Endothelial cell of umbilical vein (primary cell): Measurements from ENCODE around the gene CTNND2. TPM values are rescaled to one million over a fixed set of nuclear protein-coding genes. Genes with fewer than 3 reads are reported as not detected.

Experiments
- BruUV-seq: library from RNA; stranded (reverse); fragments of 400-500 nt; replicated peaks from 2 replicates; lab custom pipeline; 2021; lab: Mats Ljungman, UMichigan
- CTCF ChIA-PET: fragments of 300-600, 350-600 bp; sonication (Branson Sonifier 250); formaldehyde crosslinking; loops from one replicate; lab custom pipeline; 2021; ENCODE audit warnings: antibody characterized with exemption, inconsistent platforms; lab: Charles Lee
- POLR2A ChIA-PET: fragments of 300-600, 350-600 bp; sonication (Branson Sonifier 250); formaldehyde crosslinking; loops from one replicate; lab custom pipeline; 2021; ENCODE audit warnings: antibody characterized with exemption, inconsistent platforms; lab: Charles Lee
- DNase-seq: peaks from one replicate; pipeline ENCODE4 v3.0.0-alpha.2; 2011; ENCODE audit warnings: low read depth, low spot score
- FAIRE-seq: peaks from 2 replicates; lab custom pipeline; 2011; peaks lifted over from hg19 to GRCh38; lab: Jason Lieb, UNC
- H2AFZ ChIP-seq: 2 replicates; pipeline ENCODE4 v1.6.0; 2012; ENCODE audit warnings: low read depth, low read length, control low read depth, inconsistent platforms
- H3K27ac ChIP-seq: 2 replicates; pipeline ENCODE4 v1.5.1; 2011; ENCODE audit warnings: low read depth, mild to moderate bottlenecking, control low read depth, low read length, moderate library complexity; ENCODE audit not compliant: insufficient read depth
- H3K27me3 ChIP-seq, 2 experiments: 2 replicates each; pipeline versions ENCODE4 v1.6.0 to v1.6.1; 2011; ENCODE audit warnings: low read length in 2 of 2, mixed read lengths in 1 of 2; ENCODE audit not compliant: control insufficient read depth in 2 of 2, insufficient read depth in 2 of 2
- H3K36me3 ChIP-seq, 2 experiments: 2 replicates in 1 of 2; 3 replicates in 1 of 2; pipeline ENCODE4 v1.5.1; 2011; ENCODE audit warnings: low read length in 2 of 2, mild to moderate bottlenecking in 1 of 2, moderate library complexity in 1 of 2; ENCODE audit not compliant: control insufficient read depth in 2 of 2, insufficient read depth in 2 of 2; ENCODE audit errors: extremely low read depth in 1 of 2
- H3K4me1 ChIP-seq: 3 replicates; pipeline ENCODE4 v1.5.1; 2011; ENCODE audit warnings: mild to moderate bottlenecking, low read length; ENCODE audit not compliant: control insufficient read depth, insufficient read depth; ENCODE audit errors: extremely low read depth
- H3K4me2 ChIP-seq: 2 replicates; pipeline ENCODE4 v1.6.1; 2011; ENCODE audit warnings: low read length, control low read depth, mixed read lengths; ENCODE audit not compliant: insufficient read depth
- H3K4me3 ChIP-seq, 3 experiments: fragments of 200-600 bp in 1 of 3; sonication (generic), shearing (Covaris generic) in 1 of 3; replicated peaks in 1 of 3; 2 replicates each; pipeline ENCODE4 v1.5.1; 2011 to 2016; ENCODE audit warnings: control low read depth in 3 of 3, low read length in 3 of 3, mild to moderate bottlenecking in 2 of 3, inconsistent platforms in 1 of 3, low read depth in 1 of 3, moderate library complexity in 1 of 3; ENCODE audit not compliant: insufficient read depth in 1 of 3
- H3K79me2 ChIP-seq: 2 replicates; pipeline ENCODE4 v1.6.0; 2012; ENCODE audit warnings: low read length, inconsistent platforms; ENCODE audit not compliant: control insufficient read depth, insufficient read depth
- H3K9ac ChIP-seq: replicated peaks from 2 replicates; pipeline ENCODE3; 2011; ENCODE audit warnings: low read length, control low read depth; ENCODE audit not compliant: insufficient read depth; ENCODE audit errors: extremely low read depth
- H3K9me1 ChIP-seq: replicated peaks from 3 replicates; pipeline ENCODE4 v1.6.0; 2011; ENCODE audit warnings: mild to moderate bottlenecking, low read length; ENCODE audit not compliant: control insufficient read depth, insufficient read depth; ENCODE audit errors: extremely low read depth
- H3K9me3 ChIP-seq: replicated peaks from 2 replicates; pipeline ENCODE4 v1.5.1; 2012; ENCODE audit warnings: low read length, inconsistent platforms; ENCODE audit not compliant: control insufficient read depth, insufficient read depth
- H4K20me1 ChIP-seq: replicated peaks from 2 replicates; pipeline ENCODE3; 2011; ENCODE audit warnings: mild to moderate bottlenecking, low read length; ENCODE audit not compliant: control insufficient read depth, insufficient read depth; ENCODE audit errors: extremely low read depth
- CTCF ChIP-seq, 2 donors: IDR thresholded peaks; 1 replicate in 1 of 2; 2 replicates in 1 of 2; pipeline ENCODE4 v1.5.1; 2011; ENCODE audit warnings: low read length in 2 of 2, mild to moderate bottlenecking in 2 of 2, moderate library complexity in 2 of 2, control low read depth in 1 of 2, inconsistent platforms in 1 of 2, low read depth in 1 of 2; ENCODE audit not compliant: insufficient read depth in 1 of 2; ENCODE audit errors: extremely low read depth in 1 of 2
- EZH2 ChIP-seq: IDR thresholded peaks from 2 replicates; pipeline ENCODE4 v1.6.1; 2012; ENCODE audit warnings: borderline replicate concordance, low read depth, mild to moderate bottlenecking, moderate library complexity, low read length, inconsistent platforms; ENCODE audit not compliant: severe bottlenecking
- FOS ChIP-seq: IDR thresholded peaks from 2 replicates; pipeline ENCODE4 v1.6.1; 2011; ENCODE audit warnings: mild to moderate bottlenecking, low read length, moderate library complexity, borderline replicate concordance; ENCODE audit not compliant: insufficient read depth
- GATA2 ChIP-seq: IDR thresholded peaks from 2 replicates; pipeline ENCODE4 v1.7.0; 2011; ENCODE audit warnings: low read depth, mild to moderate bottlenecking, moderate library complexity, mixed read lengths, low read length; ENCODE audit not compliant: insufficient read length, insufficient read depth
- JUN ChIP-seq: IDR thresholded peaks from 2 replicates; pipeline ENCODE4 v1.6.1; 2011; ENCODE audit warnings: borderline replicate concordance, low read depth; ENCODE audit not compliant: insufficient read length, insufficient read depth
- MAX ChIP-seq: IDR thresholded peaks from 2 replicates; pipeline ENCODE4 v1.6.1; 2011; ENCODE audit not compliant: insufficient read depth, insufficient read length
- MYC ChIP-seq: IDR thresholded peaks from one replicate; pipeline ENCODE4 v1.6.1; 2011; ENCODE audit warnings: mild to moderate bottlenecking, low read depth, low read length
- POLR2A ChIP-seq: IDR thresholded peaks from 2 replicates; pipeline ENCODE4 v1.6.1; 2012; ENCODE audit warnings: low read depth, mild to moderate bottlenecking, control low read depth, low read length
- POLR2AphosphoS5 ChIP-seq: IDR thresholded peaks from 2 replicates; pipeline ENCODE4 v1.6.1; 2012; ENCODE audit warnings: low read depth, mild to moderate bottlenecking, control low read depth, low read length, moderate library complexity; ENCODE audit not compliant: insufficient read depth
- dilution Hi-C: fragments of 300-500 bp; cut with MboI; formaldehyde crosslinking; loops from one replicate; pipeline ENCODE4 v1.15.0; 2019; ENCODE audit warnings: low sequenced_read_pairs; ENCODE audit not compliant: extremely low pct_ligation_motif_present
- intact Hi-C: fragments of 100-400 bp; cut with micrococcal nuclease; formaldehyde crosslinking; loops from one replicate; pipeline ENCODE4 v1.10.0; 2022
- polyA plus RNA-seq, 4 experiments: library from polyadenylated mRNA; depleted of rRNA in 3 of 4; stranded (reverse) in 3 of 4; unstranded in 1 of 4; fragments of >200 nt; gene quantifications; 2 replicates each; pipeline versions ENCODE4 v1.2.1 to v1.2.3, GENCODE V29; 2011 to 2012; ENCODE audit warnings: missing spikeins in 1 of 4
- total RNA-seq: library from RNA; stranded (reverse); gene quantifications from 2 replicates; pipeline ENCODE4 v1.2.3, GENCODE V29; 2021

Gene CTNND2
- total and polyA plus RNA-seq, 2 donors (not counting 3 experiments of a cell fraction or from before 2014, with no cell fraction given) = not detected

- Histone ChIP-seq H3K27ac (no peak overlapping the region), H4K20me1 (no peaks in the 10 kb centered on the region), H3K9ac (no peak overlapping the region), H2AFZ (no peak overlapping the region), H3K36me3 (no peaks in the 10 kb centered on the region), H3K4me1 (no peaks in the 10 kb centered on the region), H3K79me2 (no peaks in the 10 kb centered on the region), H3K9me3 (no peaks in the 10 kb centered on the region), H3K9me1 (no peaks in the 10 kb centered on the region), H3K4me2 (no peak overlapping the region), H3K4me3 (no peak overlapping the region), H3K27me3 (no peaks in the 10 kb centered on the region)
- dilution Hi-C loops (no loop called here), intact Hi-C loops (no loop called here)
- FAIRE-seq (no peak), DNase-seq (no peak)
- TF ChIP-seq POLR2AphosphoS5 (no peak), MYC (no peak), GATA2 (no peak), FOS (no peak)
- CTCF ChIA-PET = no interaction called here
- BruUV-seq = no TSS peak
- POLR2A ChIA-PET = no interaction called here
These were observed 496.6 kb downstream of the CTNND2 start for GRCh38 chr5:11407556-11408145.

DNA sequence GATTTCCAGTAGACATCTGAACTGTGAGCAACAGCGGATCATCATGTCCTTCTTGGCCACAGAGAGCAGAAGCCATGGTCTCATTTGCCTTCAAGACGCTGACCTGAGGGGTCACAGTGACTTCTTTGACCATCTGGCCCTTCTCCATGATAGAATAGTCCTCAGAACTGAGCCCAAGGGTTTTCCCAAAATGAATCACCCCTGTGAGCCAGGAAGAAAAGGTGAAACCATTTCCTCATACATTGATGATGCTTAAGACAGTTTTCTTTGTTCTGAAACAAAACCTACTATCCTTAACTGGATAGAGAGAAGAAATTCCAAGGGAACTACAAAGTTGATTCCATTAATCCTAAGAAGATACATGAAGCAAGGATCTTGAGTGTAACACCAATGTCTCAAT, 503.9 kb downstream of the CTNND2 start:
- FAIRE-seq (no peak), DNase-seq (no peak)
- dilution Hi-C loops = no loop called here
- Histone ChIP-seq H3K4me2 (no peak overlapping the region), H3K4me1 (no peaks in the 10 kb centered on the region), H4K20me1 (no peaks in the 10 kb centered on the region), H3K9ac (no peak overlapping the region), H3K27me3 (no peaks in the 10 kb centered on the region), H3K79me2 (no peaks in the 10 kb centered on the region), H3K4me3 (no peak overlapping the region), H3K36me3 (no peaks in the 10 kb centered on the region), H3K27ac (no peak overlapping the region), H3K9me3 (peaks cover 2% of the 10 kb centered on the region), H3K9me1 (no peaks in the 10 kb centered on the region), H2AFZ (no peak overlapping the region)
- CTCF ChIA-PET = no interaction called here
- no peak for TF ChIP-seq EZH2
- TF ChIP-seq FOS = no peak
- TF ChIP-seq MYC = no peak
- no peak for TF ChIP-seq CTCF (IDR thresholded peaks at IDR 0.05; ENCODE audit: extremely low read depth in 1 of 2, insufficient read depth in 1 of 2, low read depth in 1 of 2, low read length in 2 of 2)
- TF ChIP-seq MAX = no peak
- no peak for TF ChIP-seq JUN
- TF ChIP-seq GATA2 = no peak
- TF ChIP-seq POLR2AphosphoS5 = no peak
- TF ChIP-seq POLR2A = no peak
- POLR2A ChIA-PET = no interaction called here
- no TSS peak for BruUV-seq
- intact Hi-C loops = no loop called here
